ENCODE results near the gene PIP5KL1. TPM values are rescaled to one million over a fixed set of nuclear protein-coding genes. Genes with fewer than 3 reads are reported as not detected.

PIP5KL1 gene
- total and polyA plus RNA-seq, 2 donors (not counting 3 experiments of a cell fraction or from before 2014, with no cell fraction given): 1.5 to 2.9 TPM

- no peaks in the 10 kb centered on the region for H3K9me3 ChIP-seq (replicated peaks; ENCODE audit: control insufficient read depth, insufficient read depth, low read length)
- TF ChIP-seq JUN (IDR thresholded peaks at IDR 0.05; ENCODE audit: borderline replicate concordance, insufficient read depth, insufficient read length, low read depth) (no peak), POLR2A (IDR thresholded peaks at IDR 0.05; ENCODE audit: low read depth, low read length) (peak; percentile 86), GATA2 (IDR thresholded peaks at IDR 0.05; ENCODE audit: insufficient read depth, insufficient read length, low read depth, low read length) (no peak), MAX (IDR thresholded peaks at IDR 0.05; ENCODE audit: insufficient read depth, insufficient read length) (no peak), EZH2 (IDR thresholded peaks at IDR 0.05; ENCODE audit: borderline replicate concordance, low read depth, low read length, severe bottlenecking) (no peak), FOS (IDR thresholded peaks at IDR 0.05; ENCODE audit: borderline replicate concordance, insufficient read depth, low read length) (no peak), POLR2AphosphoS5 (IDR thresholded peaks at IDR 0.05; ENCODE audit: insufficient read depth, low read depth, low read length) (peak; percentile 88), MYC (IDR thresholded peaks at IDR 0.05; ENCODE audit: low read depth, low read length) (no peak)
- TF ChIP-seq, protein P1, sequence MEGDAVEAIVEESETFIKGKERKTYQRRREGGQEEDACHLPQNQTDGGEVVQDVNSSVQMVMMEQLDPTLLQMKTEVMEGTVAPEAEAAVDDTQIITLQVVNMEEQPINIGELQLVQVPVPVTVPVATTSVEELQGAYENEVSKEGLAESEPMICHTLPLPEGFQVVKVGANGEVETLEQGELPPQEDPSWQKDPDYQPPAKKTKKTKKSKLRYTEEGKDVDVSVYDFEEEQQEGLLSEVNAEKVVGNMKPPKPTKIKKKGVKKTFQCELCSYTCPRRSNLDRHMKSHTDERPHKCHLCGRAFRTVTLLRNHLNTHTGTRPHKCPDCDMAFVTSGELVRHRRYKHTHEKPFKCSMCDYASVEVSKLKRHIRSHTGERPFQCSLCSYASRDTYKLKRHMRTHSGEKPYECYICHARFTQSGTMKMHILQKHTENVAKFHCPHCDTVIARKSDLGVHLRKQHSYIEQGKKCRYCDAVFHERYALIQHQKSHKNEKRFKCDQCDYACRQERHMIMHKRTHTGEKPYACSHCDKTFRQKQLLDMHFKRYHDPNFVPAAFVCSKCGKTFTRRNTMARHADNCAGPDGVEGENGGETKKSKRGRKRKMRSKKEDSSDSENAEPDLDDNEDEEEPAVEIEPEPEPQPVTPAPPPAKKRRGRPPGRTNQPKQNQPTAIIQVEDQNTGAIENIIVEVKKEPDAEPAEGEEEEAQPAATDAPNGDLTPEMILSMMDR (IDR thresholded peaks at IDR 0.05; ENCODE audit: extremely low read depth in 1 of 2, insufficient read depth in 1 of 2, low read depth in 1 of 2, low read length in 2 of 2): no peak
- peak; percentile 63 for DNase-seq (ENCODE audit: low read depth, low spot score)
- ChIA-PET POLR2A (no interaction called here), CTCF (interaction anchor here (1.1 to 1.8 kb wide), 2 partner anchors 44 to 143 kb away, joined by 3 to 5 read pairs; partner anchors contain the start of gene TOR2A)
- no TSS peak for BruUV-seq (replicated peaks)
- H2AFZ ChIP-seq (ENCODE audit: low read depth, low read length): peak within 1 kb of the TSS; percentile 90
- peak; percentile 90 for FAIRE-seq
- H3K9me1 ChIP-seq (replicated peaks; ENCODE audit: control insufficient read depth, extremely low read depth, insufficient read depth, low read length): no peaks in the 10 kb centered on the region
- H3K27me3 ChIP-seq (ENCODE audit: control insufficient read depth in 2 of 2, insufficient read depth in 2 of 2, low read length in 2 of 2): no peaks in the 10 kb centered on the region
- peaks cover 18% of the 10 kb centered on the region for H3K79me2 ChIP-seq (ENCODE audit: control insufficient read depth, insufficient read depth, low read length)
- H3K4me3 ChIP-seq (replicated peaks in 1 of 3; ENCODE audit: insufficient read depth in 1 of 3, low read depth in 1 of 3, low read length in 3 of 3): peak within 1 kb of the TSS; percentile 23 to 55 (median 44)
- peak within 1 kb of the TSS; percentile 44 for H3K9ac ChIP-seq (replicated peaks; ENCODE audit: extremely low read depth, insufficient read depth, low read length)
- peak within 1 kb of the TSS; percentile 31 for H3K27ac ChIP-seq (ENCODE audit: insufficient read depth, low read depth, low read length)
- peak within 1 kb of the TSS; percentile 81 for H3K4me2 ChIP-seq (ENCODE audit: insufficient read depth, low read length)
- intact Hi-C loops (cut with micrococcal nuclease) (no loop called here), dilution Hi-C loops (cut with MboI; ENCODE audit: extremely low pct_ligation_motif_present, low sequenced_read_pairs) (no loop called here)
- H4K20me1 ChIP-seq (replicated peaks; ENCODE audit: control insufficient read depth, extremely low read depth, insufficient read depth, low read length): no peaks in the 10 kb centered on the region
- H3K4me1 ChIP-seq (ENCODE audit: control insufficient read depth, extremely low read depth, insufficient read depth, low read length): peaks cover 17% of the 10 kb centered on the region
- peaks cover 0 to 4% of the 10 kb centered on the region in 2 experiments for H3K36me3 ChIP-seq (ENCODE audit: control insufficient read depth in 2 of 2, extremely low read depth in 1 of 2, insufficient read depth in 2 of 2, low read length in 2 of 2)
Measured at GRCh38 chr9:127877566-127877998, 53.0 kb downstream of the PIP5KL1 start, which contains the start of gene AK1. AK1 (minus strand) TSS chr9:127877675; CDS start chr9:127874617, 3,058 bp downstream.

Measured in endothelial cell of umbilical vein (primary cell).